ENCODE measurements around the gene TTC39C.

Gene TTC39C

GRCh38 chr18:24094561-24094960 is 80.0 kb downstream of the TTC39C start:
- no peak for TF ChIP-seq EZH2 (IDR thresholded peaks at IDR 0.05; ENCODE audit: borderline replicate concordance, low read depth, low read length, severe bottlenecking)
- TF ChIP-seq CTCF (IDR thresholded peaks at IDR 0.05; ENCODE audit: borderline replicate concordance, extremely low read depth, low read length, poor library complexity, severe bottlenecking), result no peak
- H3K27me3 ChIP-seq (ENCODE audit: insufficient read depth, low read length, poor library complexity), result no peaks in the 10 kb centered on the region
- no peak overlapping the region for H3K4me2 ChIP-seq (ENCODE audit: insufficient read depth, low read length)
- H3K27ac ChIP-seq (ENCODE audit: low read length), result no peak overlapping the region
- H3K9ac ChIP-seq (ENCODE audit: low read depth, low read length), result no peak overlapping the region
- H3K9me3 ChIP-seq (ENCODE audit: insufficient read depth, low read length, severe bottlenecking), result no peaks in the 10 kb centered on the region
- no peak overlapping the region for H3K4me3 ChIP-seq (ENCODE audit: low read depth in 1 of 2, low read length in 2 of 2)
- no peaks in the 10 kb centered on the region for H4K20me1 ChIP-seq (ENCODE audit: insufficient read depth, low read length)
- DNase-seq (no peak), ATAC-seq (ENCODE audit: insufficient read depth, low read depth) (no peak)
- peaks cover 31% of the 10 kb centered on the region for H3K36me3 ChIP-seq (ENCODE audit: insufficient read depth, low read length)
- H3K4me1 ChIP-seq (ENCODE audit: insufficient read depth, low read length), result no peaks in the 10 kb centered on the region
- H2AFZ ChIP-seq (ENCODE audit: low read depth, low read length), result no peak overlapping the region
- H3K79me2 ChIP-seq (ENCODE audit: insufficient read depth, low read length), result no peaks in the 10 kb centered on the region

DNA sequence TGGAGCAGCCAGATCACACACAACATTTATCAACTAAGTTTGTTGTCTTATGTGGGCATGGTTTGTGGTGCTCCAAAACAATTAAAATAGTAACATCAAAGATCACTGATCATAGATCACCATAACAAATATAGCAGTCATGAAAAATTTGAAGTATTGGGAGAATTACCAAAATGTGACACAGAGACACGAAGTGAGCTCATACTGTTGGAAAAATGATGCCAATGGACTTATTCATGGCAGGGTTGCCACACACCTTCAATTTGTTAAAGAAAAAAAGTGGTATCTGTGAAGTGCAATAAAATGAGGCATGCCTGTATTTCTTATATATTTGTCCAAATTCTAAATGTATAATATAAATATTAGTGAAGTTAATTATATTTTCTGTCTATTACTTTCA is 81.4 kb downstream of the TTC39C start:
- no peak overlapping the region for H3K27ac ChIP-seq (ENCODE audit: low read length)
- no peaks in the 10 kb centered on the region for H3K4me1 ChIP-seq (ENCODE audit: insufficient read depth, low read length)
- TF ChIP-seq EZH2 (IDR thresholded peaks at IDR 0.05; ENCODE audit: borderline replicate concordance, low read depth, low read length, severe bottlenecking) (no peak), CTCF (IDR thresholded peaks at IDR 0.05; ENCODE audit: borderline replicate concordance, extremely low read depth, low read length, poor library complexity, severe bottlenecking) (no peak)
- H3K9ac ChIP-seq (ENCODE audit: low read depth, low read length), result no peak overlapping the region
- no peak for ATAC-seq (ENCODE audit: insufficient read depth, low read depth)
- no peak overlapping the region for H2AFZ ChIP-seq (ENCODE audit: low read depth, low read length)
- no peaks in the 10 kb centered on the region for H3K79me2 ChIP-seq (ENCODE audit: insufficient read depth, low read length)
- H3K36me3 ChIP-seq (ENCODE audit: insufficient read depth, low read length), result peaks cover 32% of the 10 kb centered on the region
- peaks cover 3% of the 10 kb centered on the region; the same call in 1 of the 2 replicates for H4K20me1 ChIP-seq (ENCODE audit: insufficient read depth, low read length)
- no peak for DNase-seq
- H3K4me3 ChIP-seq (ENCODE audit: low read depth in 1 of 2, low read length in 2 of 2), result no peak overlapping the region
- no peaks in the 10 kb centered on the region for H3K9me3 ChIP-seq (ENCODE audit: insufficient read depth, low read length, severe bottlenecking)
- no peak overlapping the region for H3K4me2 ChIP-seq (ENCODE audit: insufficient read depth, low read length)
- H3K27me3 ChIP-seq (ENCODE audit: insufficient read depth, low read length, poor library complexity), result no peaks in the 10 kb centered on the region

- Histone ChIP-seq H3K4me2 (ENCODE audit: insufficient read depth, low read length) (no peak overlapping the region), H3K4me3 (ENCODE audit: low read depth in 1 of 2, low read length in 2 of 2) (no peak overlapping the region), H3K4me1 (ENCODE audit: insufficient read depth, low read length) (no peaks in the 10 kb centered on the region), H3K9ac (ENCODE audit: low read depth, low read length) (no peak overlapping the region), H3K36me3 (ENCODE audit: insufficient read depth, low read length) (peaks cover 24% of the 10 kb centered on the region), H3K27ac (ENCODE audit: low read length) (no peak overlapping the region), H2AFZ (ENCODE audit: low read depth, low read length) (no peak overlapping the region), H3K9me3 (ENCODE audit: insufficient read depth, low read length, severe bottlenecking) (no peaks in the 10 kb centered on the region), H3K27me3 (ENCODE audit: insufficient read depth, low read length, poor library complexity) (no peaks in the 10 kb centered on the region), H3K79me2 (ENCODE audit: insufficient read depth, low read length) (no peaks in the 10 kb centered on the region), H4K20me1 (ENCODE audit: insufficient read depth, low read length) (peaks cover 6% of the 10 kb centered on the region)
- ATAC-seq (ENCODE audit: insufficient read depth, low read depth), result no peak
- TF ChIP-seq EZH2 (IDR thresholded peaks at IDR 0.05; ENCODE audit: borderline replicate concordance, low read depth, low read length, severe bottlenecking) (no peak), CTCF (IDR thresholded peaks at IDR 0.05; ENCODE audit: borderline replicate concordance, extremely low read depth, low read length, poor library complexity, severe bottlenecking) (no peak)
- no peak for DNase-seq
Observed at GRCh38 chr18:24103320-24104021, 88.9 kb downstream of the TTC39C start.

All from DND-41 (cell line).